A549 (cell line): ENCODE results near the gene FKBP1A. TPM values are rescaled to one million over a fixed set of nuclear protein-coding genes. Genes with fewer than 3 reads are reported as not detected.

Experiments
- ATAC-seq, 2 experiments: fragments of 200-7000 bp in 1 of 2; fragments of >200 bp in 1 of 2; cut with Nextera tagmentation in 1 of 2; cut with Tn5 transposase in 1 of 2; 3 replicates each; pipeline versions ENCODE4 v1.8.0 to v1.9.1; 2018 to 2020; ENCODE audit warnings: mild to moderate bottlenecking in 1 of 2, moderate library complexity in 1 of 2
- CTCF ChIA-PET: fragments of 300-600 bp; sonication (Branson Sonifier 250); formaldehyde crosslinking; extraction: SDS; loops from one replicate; lab custom pipeline; 2021; ENCODE audit warnings: antibody characterized with exemption, inconsistent platforms; lab: Yijun Ruan, JAX
- POLR2A ChIA-PET: fragments of 350-600 bp; formaldehyde crosslinking; extraction: SDS; loops from one replicate; lab custom pipeline; 2021; ENCODE audit warnings: antibody characterized with exemption, inconsistent platforms; lab: Yijun Ruan, JAX
- DNase-seq, 2 experiments: peaks; one replicate each; pipeline versions ENCODE4 v3.0.0 to v3.0.0-alpha.2; 2011 to 2016; ENCODE audit warnings: low read depth in 1 of 2, low spot score in 1 of 2
- FAIRE-seq: peaks from 2 replicates; lab custom pipeline; 2011; peaks lifted over from hg19 to GRCh38; lab: Jason Lieb, UNC
- H3K27ac ChIP-seq, 2 experiments: fragments of >200 bp; sonication (Bioruptor Twin); formaldehyde crosslinking; 3 replicates each; pipeline ENCODE4 v1.5.1; 2016 to 2017
- H3K4me1 ChIP-seq: fragments of >200 bp; sonication (Bioruptor Twin); formaldehyde crosslinking; 3 replicates; pipeline ENCODE4 v1.6.1; 2016
- H3K4me2 ChIP-seq: fragments of >200 bp; sonication (Bioruptor Twin); formaldehyde crosslinking; 3 replicates; pipeline ENCODE4 v1.6.1; 2016
- H3K4me3 ChIP-seq: fragments of >200 bp; sonication (Bioruptor Twin); formaldehyde crosslinking; 3 replicates; pipeline ENCODE4 v1.5.1; 2016
- H3K9me3 ChIP-seq: fragments of >200 bp; sonication (Bioruptor Twin); formaldehyde crosslinking; 3 replicates; pipeline ENCODE4 v1.6.1; 2016
- CBX2 ChIP-seq: fragments of 200-600 bp; sonication (generic); IDR thresholded peaks from 2 replicates; pipeline ENCODE4 v1.6.1; 2016; ENCODE audit warnings: low read depth, mild to moderate bottlenecking, borderline replicate concordance
- CTCF ChIP-seq: fragments of >200 bp; sonication (Bioruptor Twin); formaldehyde crosslinking; IDR thresholded peaks from 3 replicates; pipeline ENCODE4 v1.5.1; 2016
- E2F6 ChIP-seq: IDR thresholded peaks from 2 replicates; pipeline ENCODE4 v1.6.1; 2012; ENCODE audit warnings: low read depth, borderline replicate concordance
- EHF ChIP-seq: fragments of 250-450 bp; sonication (Bioruptor Pico); IDR thresholded peaks from 2 replicates; pipeline ENCODE4 v1.5.0; 2020; ENCODE audit warnings: mild to moderate bottlenecking
- FOSB ChIP-seq: fragments of 250-450 bp; sonication (Bioruptor Pico); IDR thresholded peaks from 2 replicates; pipeline ENCODE4 v1.5.0; 2020; ENCODE audit warnings: mild to moderate bottlenecking, moderate library complexity
- FOSL2 ChIP-seq, 2 experiments: fragments of 450-650 bp in 1 of 2; fragments of >200 bp in 1 of 2; sonication (Bioruptor Twin) in 1 of 2; formaldehyde crosslinking; IDR thresholded peaks; 2 replicates each; pipeline versions ENCODE4 v1.5.0 to v1.6.1; 2016 to 2020; ENCODE audit warnings: mild to moderate bottlenecking in 1 of 2, moderate library complexity in 1 of 2
- HOXB13 ChIP-seq: fragments of 250-450 bp; sonication (Bioruptor Pico); IDR thresholded peaks from 2 replicates; pipeline ENCODE4 v1.5.0; 2020; ENCODE audit warnings: low read depth, mild to moderate bottlenecking, moderate library complexity
- KDM5A ChIP-seq: fragments of 200-600 bp; sonication (generic); IDR thresholded peaks from 2 replicates; pipeline ENCODE4 v1.6.1; 2016; ENCODE audit warnings: antibody characterized with exemption, mild to moderate bottlenecking
- MAFK ChIP-seq: fragments of 450-650 bp; IDR thresholded peaks from 2 replicates; pipeline ENCODE4 v1.6.1; 2014; ENCODE audit not compliant: partially characterized antibody
- MAX ChIP-seq: IDR thresholded peaks from 2 replicates; pipeline ENCODE4 v1.6.1; 2012
- MYC ChIP-seq: IDR thresholded peaks from 2 replicates; pipeline ENCODE4 v1.6.1; 2012; ENCODE audit warnings: mild to moderate bottlenecking, inconsistent platforms, low read length, improper control_type of control experiment, borderline replicate concordance
- NFE2L2 ChIP-seq: fragments of 150-350 bp; conservative IDR thresholded peaks from 2 replicates; pipeline ENCODE4 v1.6.1; 2014; ENCODE audit warnings: low read length
- POLR2A ChIP-seq: IDR thresholded peaks from 2 replicates; pipeline ENCODE4 v1.6.1; 2012; ENCODE audit warnings: mild to moderate bottlenecking, low read length
- RCOR1 ChIP-seq: fragments of 150-350 bp; IDR thresholded peaks from 2 replicates; pipeline ENCODE4 v1.6.1; 2014; ENCODE audit warnings: antibody characterized with exemption, low read length, low read depth
- SREBF2 ChIP-seq: fragments of 450-650 bp; IDR thresholded peaks from 2 replicates; pipeline ENCODE4 v1.6.1; 2014; ENCODE audit warnings: mild to moderate bottlenecking, moderate library complexity
- TFCP2L1 ChIP-seq: fragments of 250-450 bp; sonication (Bioruptor Pico); IDR thresholded peaks from 2 replicates; pipeline ENCODE4 v1.5.0; 2021; ENCODE audit warnings: mild to moderate bottlenecking
- TP53 ChIP-seq: fragments of 250-450 bp; sonication (Bioruptor Pico); IDR thresholded peaks from 2 replicates; pipeline ENCODE4 v1.5.0; 2021; ENCODE audit warnings: mild to moderate bottlenecking, moderate library complexity
- USF2 ChIP-seq: fragments of 450-650 bp; IDR thresholded peaks from 2 replicates; pipeline ENCODE4 v1.6.1; 2014; ENCODE audit warnings: antibody characterized with exemption
- ZFP36 ChIP-seq: fragments of 450-650 bp; IDR thresholded peaks from 2 replicates; pipeline ENCODE4 v1.6.1; 2014; ENCODE audit warnings: borderline replicate concordance; ENCODE audit not compliant: partially characterized antibody
- WGBS: methylation state at CpG from one replicate; pipeline ENCODE4 v1.1.6; 2017; ENCODE audit errors: missing lambda C conversion rate; 5-methylcytosine and 5-hydroxymethylcytosine counted together
- polyA plus RNA-seq, 4 experiments: library from polyadenylated mRNA; depleted of rRNA in 3 of 4; stranded (reverse); fragments of >200 nt; fragmentation: RNase III in 1 of 4; extraction: RNeasy Plus Mini Kit Qiagen cat#74134 plus additional on column Dnase treatment in 1 of 4; gene quantifications; 2 replicates in 3 of 4; 3 replicates in 1 of 4; pipeline ENCODE4 v1.2.3, GENCODE V29; 2011 to 2017

Gene FKBP1A
- polyA plus RNA-seq, 2 of the 4 experiments (the other 2 are of a cell fraction): 385 to 535 TPM

- 0 out of 2 replicates have a peak, but pooled peaks have one; percentile 20 for TF ChIP-seq HOXB13 (CRISPR knock-in tag)
- peak; percentile 96 for TF ChIP-seq POLR2A
- TF ChIP-seq MAX: peak; percentile 91
- TF ChIP-seq CTCF: no peak
- peak; percentile 90 for TF ChIP-seq TP53 (CRISPR knock-in tag)
- TF ChIP-seq KDM5A: peak; percentile 84
- TF ChIP-seq FOSB: peak; percentile 70; the same call in 1 of the 2 replicates
- TF ChIP-seq EHF (CRISPR knock-in tag): peak; percentile 51; the same call in 1 of the 2 replicates
- peak; percentile 92 for TF ChIP-seq TFCP2L1 (CRISPR knock-in tag)
- TF ChIP-seq E2F6: peak; percentile 58; the same call in 1 of the 2 replicates
Observed at GRCh38 chr20:1325173-1326030, 67.5 kb downstream of the FKBP1A start (continued).

- peak overlapping the region; percentile 97 for H3K4me3 ChIP-seq
- FAIRE-seq (no peak), DNase-seq (peak; percentile 42 to 64), ATAC-seq (peak; percentile 45 to 48)
- 16% methylated on average over 15 of the region's 15 CpGs for WGBS
- peaks cover 37% of the 10 kb centered on the region for H3K4me1 ChIP-seq
- TF ChIP-seq RCOR1: no peak
- no peak for TF ChIP-seq SREBF2
- no peak for TF ChIP-seq MYC
- no peak for TF ChIP-seq CBX2
- peak; percentile 9 for TF ChIP-seq ZFP36
- peak; percentile 71 for TF ChIP-seq MAFK
- peak; percentile 67 for TF ChIP-seq NFE2L2
- TF ChIP-seq FOSL2 (IDR thresholded peaks at IDR 0.05): no peak
- TF ChIP-seq FOSL2 (CRISPR knock-in tag; IDR thresholded peaks at IDR 0.05): peak; percentile 74
- 0 out of 2 replicates have a peak, but pooled peaks have one; percentile 1 for TF ChIP-seq USF2
- ChIA-PET POLR2A (interaction anchor here (1.0 to 1.2 kb wide), 3 partner anchors 11 to 179 kb away, joined by 3 to 4 read pairs (median 3); no protein-coding TSS in a partner anchor), CTCF (interaction anchor here (0.7 to 3.3 kb wide), 8 partner anchors 10 to 179 kb away, joined by 3 to 16 read pairs (median 6); partner anchors contain the start of gene SIRPB2)
- peak overlapping the region; percentile 97 to 99 for H3K27ac ChIP-seq
- H3K9me3 ChIP-seq: no peaks in the 10 kb centered on the region
- peak overlapping the region; percentile 95 for H3K4me2 ChIP-seq
Observed at GRCh38 chr20:1324598-1325172, 68.2 kb downstream of the FKBP1A start.
